ENCODE measurements around the gene PRPH.

Gene PRPH

GRCh38 chr12:49338830-49339463, 44.0 kb downstream of the PRPH start:
- Histone ChIP-seq H3K9me3 (replicated peaks; ENCODE audit: low read length) (no peaks in the 10 kb centered on the region), H3K27me3 (ENCODE audit: control insufficient read depth, insufficient read depth, low read length) (peaks cover 44% of the 10 kb centered on the region), H3K4me3 (ENCODE audit: low read length) (no peak overlapping the region), H3K36me3 (ENCODE audit: insufficient read depth, low read length) (no peaks in the 10 kb centered on the region), H3K4me2 (ENCODE audit: low read length) (no peak overlapping the region), H3K4me1 (ENCODE audit: control insufficient read depth, insufficient read depth, low read length) (peaks cover 21% of the 10 kb centered on the region), H3K9ac (ENCODE audit: low read depth, low read length) (no peak overlapping the region)

GRCh38 chr12:49339464-49339861, 44.5 kb downstream of the PRPH start:
- Histone ChIP-seq H3K4me1 (ENCODE audit: control insufficient read depth, insufficient read depth, low read length) (peaks cover 21% of the 10 kb centered on the region), H3K9ac (ENCODE audit: low read depth, low read length) (no peak overlapping the region), H3K4me2 (ENCODE audit: low read length) (no peak overlapping the region)

GRCh38 chr12:49340095-49340870, 45.3 kb downstream of the PRPH start:
- Histone ChIP-seq H3K36me3 (ENCODE audit: insufficient read depth, low read length) (no peaks in the 10 kb centered on the region), H3K9ac (ENCODE audit: low read depth, low read length) (no peak overlapping the region), H3K9me3 (replicated peaks; ENCODE audit: low read length) (no peaks in the 10 kb centered on the region), H3K4me1 (ENCODE audit: control insufficient read depth, insufficient read depth, low read length) (peaks cover 21% of the 10 kb centered on the region), H3K27me3 (ENCODE audit: control insufficient read depth, insufficient read depth, low read length) (peaks cover 49% of the 10 kb centered on the region), H3K4me3 (ENCODE audit: low read length) (no peak overlapping the region), H3K4me2 (ENCODE audit: low read length) (no peak overlapping the region)

More at GRCh38 chr12:49339464-49339861, 44.5 kb downstream of the PRPH start:
- H3K4me3 ChIP-seq (ENCODE audit: low read length) = no peak overlapping the region
- H3K9me3 ChIP-seq (replicated peaks; ENCODE audit: low read length) = no peaks in the 10 kb centered on the region
- no peaks in the 10 kb centered on the region for H3K36me3 ChIP-seq (ENCODE audit: insufficient read depth, low read length)
- peaks cover 47% of the 10 kb centered on the region for H3K27me3 ChIP-seq (ENCODE audit: control insufficient read depth, insufficient read depth, low read length)

DNA sequence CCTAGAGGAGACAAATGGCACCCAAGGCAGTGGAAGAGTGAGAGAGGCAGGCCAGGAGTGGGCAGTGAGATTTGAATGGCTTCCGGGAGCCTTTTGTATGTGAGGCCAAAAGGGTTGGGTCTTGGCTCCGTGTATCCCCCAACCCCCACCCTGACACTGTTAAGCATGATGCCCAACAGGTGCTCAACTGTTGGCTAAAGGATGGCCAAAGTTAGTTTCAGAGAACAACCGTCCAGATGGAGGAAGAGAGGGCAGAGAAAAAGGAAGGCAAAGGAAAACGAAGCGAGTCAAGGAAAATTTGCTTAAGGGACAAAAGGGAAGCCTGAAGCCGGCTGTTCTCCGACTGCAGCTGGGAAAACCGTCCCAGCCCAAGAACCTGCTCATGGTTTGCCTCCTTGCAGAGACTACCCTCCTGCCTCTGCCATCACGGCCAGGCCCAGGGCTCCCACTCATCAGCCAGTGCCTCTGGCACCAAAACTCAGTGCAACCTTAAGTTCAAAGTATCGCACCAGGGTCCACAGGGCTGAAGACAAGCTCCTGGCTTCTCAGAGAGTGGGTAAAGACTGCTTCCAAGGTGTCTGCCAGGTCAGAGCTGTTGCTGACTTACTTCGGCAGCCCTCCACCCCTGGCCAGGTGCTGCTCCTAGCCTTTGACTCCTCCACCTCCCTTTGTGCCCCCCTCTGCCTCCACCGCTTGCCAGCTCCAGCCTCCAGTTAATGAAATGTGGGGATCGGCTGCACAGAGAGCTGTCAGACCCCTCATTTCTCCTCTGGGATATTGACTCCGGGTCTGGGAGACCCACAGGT, 46.2 kb downstream of the PRPH start:
- no peak overlapping the region for H3K4me3 ChIP-seq (ENCODE audit: low read length)
- no peaks in the 10 kb centered on the region for H3K9me3 ChIP-seq (replicated peaks; ENCODE audit: low read length)
- no peak overlapping the region for H3K4me2 ChIP-seq (ENCODE audit: low read length)
- H3K27me3 ChIP-seq (ENCODE audit: control insufficient read depth, insufficient read depth, low read length) = peaks cover 50% of the 10 kb centered on the region
- peaks cover 29% of the 10 kb centered on the region for H3K4me1 ChIP-seq (ENCODE audit: control insufficient read depth, insufficient read depth, low read length)
- H3K9ac ChIP-seq (ENCODE audit: low read depth, low read length) = no peak overlapping the region
- H3K36me3 ChIP-seq (ENCODE audit: insufficient read depth, low read length) = no peaks in the 10 kb centered on the region

DNA sequence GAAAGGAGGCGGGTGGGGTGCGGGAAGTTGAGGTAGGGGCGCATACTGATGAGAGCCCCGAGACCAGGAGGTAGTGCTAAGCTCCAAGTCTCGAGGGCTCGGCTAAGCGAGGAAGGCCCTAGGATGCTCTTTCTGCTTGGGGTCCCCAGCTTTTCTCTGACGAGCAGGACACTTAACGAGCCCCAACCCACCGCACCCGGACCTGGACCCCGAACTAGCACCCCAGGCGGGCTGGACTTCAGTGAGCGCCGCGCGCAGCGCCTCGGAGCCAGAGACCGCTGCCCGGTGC, 46.8 kb downstream of the PRPH start:
- no peaks in the 10 kb centered on the region for H3K9me3 ChIP-seq (replicated peaks; ENCODE audit: low read length)
- H3K4me3 ChIP-seq (ENCODE audit: low read length) = no peak overlapping the region
- H3K4me1 ChIP-seq (ENCODE audit: control insufficient read depth, insufficient read depth, low read length) = peaks cover 30% of the 10 kb centered on the region
- H3K36me3 ChIP-seq (ENCODE audit: insufficient read depth, low read length) = no peaks in the 10 kb centered on the region
- peaks cover 50% of the 10 kb centered on the region for H3K27me3 ChIP-seq (ENCODE audit: control insufficient read depth, insufficient read depth, low read length)
- H3K9ac ChIP-seq (ENCODE audit: low read depth, low read length) = no peak overlapping the region
- H3K4me2 ChIP-seq (ENCODE audit: low read length) = peak overlapping the region; percentile 81

DNA sequence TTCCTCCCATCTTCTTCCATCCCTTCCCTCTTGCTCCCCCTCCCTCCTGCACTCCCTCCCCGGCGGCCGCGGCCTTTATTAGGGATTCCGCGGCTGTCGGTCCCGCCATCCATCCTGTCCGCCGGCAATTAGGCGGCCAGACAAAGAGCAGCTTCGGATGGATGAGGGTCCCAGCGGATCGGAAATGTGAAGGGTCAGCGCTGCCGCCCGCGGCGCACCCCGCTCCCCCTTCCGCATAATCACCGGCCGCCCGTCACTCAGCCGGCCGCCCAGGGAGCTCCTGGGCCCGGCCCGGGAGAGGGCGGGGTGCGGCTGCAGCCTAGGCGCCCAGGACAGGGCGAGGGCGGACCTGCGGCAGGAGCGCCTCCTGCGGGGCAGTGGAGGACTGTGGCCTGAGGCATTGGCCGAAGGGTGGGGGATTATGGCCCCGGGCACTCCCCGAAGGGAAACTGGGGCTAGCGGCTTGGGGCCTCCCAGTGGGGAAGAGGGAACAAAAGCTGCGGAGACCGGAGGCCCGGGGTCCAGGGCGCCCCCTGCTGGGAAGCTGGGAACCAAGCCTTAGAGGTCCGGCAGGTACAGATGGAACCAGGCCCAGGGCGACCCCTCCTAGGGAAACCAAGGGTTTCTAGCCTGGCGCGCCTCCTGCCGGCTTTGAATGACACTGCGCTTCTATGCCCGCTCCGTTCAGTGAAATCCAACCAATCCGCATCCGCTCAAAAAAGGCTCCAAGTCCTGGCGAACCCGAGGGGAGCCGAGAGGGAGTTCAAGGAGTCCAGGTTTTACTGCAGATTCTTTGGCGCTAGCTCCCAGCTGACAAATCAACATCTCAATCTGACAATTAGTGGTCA, 47.3 kb downstream of the PRPH start:
- Histone ChIP-seq H3K27me3 (ENCODE audit: control insufficient read depth, insufficient read depth, low read length) (peaks cover 53% of the 10 kb centered on the region), H3K4me1 (ENCODE audit: control insufficient read depth, insufficient read depth, low read length) (peaks cover 33% of the 10 kb centered on the region), H3K9me3 (replicated peaks; ENCODE audit: low read length) (no peaks in the 10 kb centered on the region), H3K36me3 (ENCODE audit: insufficient read depth, low read length) (no peaks in the 10 kb centered on the region), H3K4me2 (ENCODE audit: low read length) (peak overlapping the region; percentile 81), H3K4me3 (ENCODE audit: low read length) (peak overlapping the region; percentile 53), H3K9ac (ENCODE audit: low read depth, low read length) (peak overlapping the region; percentile 24)

- H3K4me1 ChIP-seq (ENCODE audit: control insufficient read depth, insufficient read depth, low read length) = peaks cover 41% of the 10 kb centered on the region
These were observed 48.2 kb downstream of the PRPH start for GRCh38 chr12:49342914-49343731.

DNA sequence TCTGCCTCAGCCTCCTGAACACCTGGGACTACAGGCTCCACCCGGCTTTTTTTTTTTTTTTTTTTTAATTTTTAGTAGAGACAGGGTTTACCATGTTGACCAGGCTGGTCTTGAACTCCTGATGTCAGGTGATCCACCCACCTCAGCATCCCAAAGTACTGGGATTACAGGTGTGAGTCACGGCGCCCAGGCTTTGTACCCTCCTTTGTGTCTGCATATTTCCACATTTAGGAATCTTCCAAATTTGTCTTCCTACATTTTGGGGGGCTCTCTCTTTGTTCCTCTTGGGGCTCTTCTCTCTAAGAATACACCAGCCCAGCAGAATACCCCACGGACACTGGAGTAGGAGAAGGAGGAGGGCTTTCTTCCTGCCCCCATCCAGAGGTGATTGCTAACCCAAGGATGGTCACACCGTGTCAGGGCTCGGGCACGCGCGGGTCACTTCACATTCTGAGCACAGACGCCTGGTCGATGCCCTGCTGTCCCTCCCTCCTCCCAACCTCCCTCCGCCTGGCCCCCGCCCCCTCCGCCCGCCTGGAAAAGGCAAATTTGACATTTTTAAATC, 49.6 kb downstream of the PRPH start:
- no peak overlapping the region for H3K4me3 ChIP-seq (ENCODE audit: low read length)

More at GRCh38 chr12:49342914-49343731, 48.2 kb downstream of the PRPH start:
- Histone ChIP-seq H3K36me3 (ENCODE audit: insufficient read depth, low read length) (no peaks in the 10 kb centered on the region), H3K9ac (ENCODE audit: low read depth, low read length) (no peak overlapping the region), H3K27me3 (ENCODE audit: control insufficient read depth, insufficient read depth, low read length) (peaks cover 54% of the 10 kb centered on the region), H3K4me3 (ENCODE audit: low read length) (peak overlapping the region; percentile 53), H3K4me2 (ENCODE audit: low read length) (peak overlapping the region; percentile 81), H3K9me3 (replicated peaks; ENCODE audit: low read length) (no peaks in the 10 kb centered on the region)

GRCh38 chr12:49345051-49345824, 50.3 kb downstream of the PRPH start:
- Histone ChIP-seq H3K36me3 (ENCODE audit: insufficient read depth, low read length) (no peaks in the 10 kb centered on the region), H3K27me3 (ENCODE audit: control insufficient read depth, insufficient read depth, low read length) (peaks cover 45% of the 10 kb centered on the region), H3K9ac (ENCODE audit: low read depth, low read length) (peak overlapping the region; percentile 46), H3K4me2 (ENCODE audit: low read length) (peak overlapping the region; percentile 94), H3K9me3 (replicated peaks; ENCODE audit: low read length) (no peaks in the 10 kb centered on the region), H3K4me3 (ENCODE audit: low read length) (peak overlapping the region; percentile 67), H3K4me1 (ENCODE audit: control insufficient read depth, insufficient read depth, low read length) (peaks cover 49% of the 10 kb centered on the region)

More for the DNA sequence above, 49.6 kb downstream of the PRPH start:
- Histone ChIP-seq H3K36me3 (ENCODE audit: insufficient read depth, low read length) (no peaks in the 10 kb centered on the region), H3K9ac (ENCODE audit: low read depth, low read length) (no peak overlapping the region), H3K4me1 (ENCODE audit: control insufficient read depth, insufficient read depth, low read length) (peaks cover 49% of the 10 kb centered on the region), H3K4me2 (ENCODE audit: low read length) (no peak overlapping the region), H3K9me3 (replicated peaks; ENCODE audit: low read length) (no peaks in the 10 kb centered on the region), H3K27me3 (ENCODE audit: control insufficient read depth, insufficient read depth, low read length) (peaks cover 48% of the 10 kb centered on the region)
